22Rv1 (cell line): ENCODE results near the gene PLD4.
"Not testable (repeated sequence)": the region's sequence is repeated elsewhere in the genome, so short reads cannot be mapped to it uniquely, and the experiment has no call there.

Experiments
- H3K27ac ChIP-seq: fragments of 450-650 bp; 2 replicates; pipeline ENCODE4 v1.5.1; 2017
- ZFX ChIP-seq: fragments of 450-650 bp; IDR thresholded peaks from 2 replicates; pipeline ENCODE4 v1.6.1; 2017; ENCODE audit warnings: antibody characterized with exemption, borderline replicate concordance
- TF ChIP-seq, protein P1 (sequence below): fragments of 450-650 bp; IDR thresholded peaks from 2 replicates; pipeline ENCODE4 v1.5.1; 2017; ENCODE audit warnings: mild to moderate bottlenecking

PLD4 gene

DNA sequence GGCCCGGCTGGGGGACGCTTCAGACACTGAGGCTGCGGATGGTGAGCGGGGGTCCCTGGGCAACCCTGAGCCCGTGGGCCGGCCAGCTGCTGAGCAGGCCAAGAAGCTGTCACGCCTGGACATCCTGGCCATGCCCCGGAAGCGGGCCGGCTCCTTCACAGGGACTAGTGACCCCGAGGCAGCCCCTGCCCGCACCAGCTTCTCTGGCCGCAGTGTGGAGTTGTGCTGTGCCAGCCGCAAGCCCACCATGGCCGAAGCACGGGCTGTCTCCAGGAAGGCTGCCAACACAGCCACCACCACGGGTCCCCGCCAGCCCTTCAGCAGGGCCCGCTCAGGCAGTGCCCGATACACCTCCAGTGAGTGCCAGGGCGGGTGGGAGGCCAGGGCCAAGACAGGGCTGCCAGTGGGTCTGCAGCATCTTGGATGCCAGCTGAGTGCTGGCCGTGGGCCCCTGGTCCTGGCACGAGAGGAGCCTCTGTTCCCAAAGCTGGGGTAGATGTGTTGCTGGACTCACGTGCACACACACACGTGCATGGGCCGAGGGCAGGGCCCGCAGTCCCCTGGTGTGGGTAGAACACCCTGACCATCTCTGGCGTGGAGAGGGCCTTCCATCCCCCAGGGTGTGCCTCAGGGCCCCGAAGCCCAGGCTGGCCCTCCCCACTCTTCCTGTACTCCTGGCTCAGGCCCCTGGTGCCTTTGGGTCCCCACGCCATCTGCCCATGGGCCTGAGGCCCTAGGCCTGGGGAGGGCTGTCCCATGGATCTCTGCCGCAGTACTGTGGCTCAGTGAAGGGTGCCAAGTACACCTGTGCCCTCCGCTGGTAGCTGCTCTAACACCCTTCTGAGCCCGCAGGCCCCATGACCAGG is 36.8 kb upstream of the PLD4 start:
- H3K27ac ChIP-seq, result no peak overlapping the region
- no peak for TF ChIP-seq ZFX
- TF ChIP-seq, protein P1, sequence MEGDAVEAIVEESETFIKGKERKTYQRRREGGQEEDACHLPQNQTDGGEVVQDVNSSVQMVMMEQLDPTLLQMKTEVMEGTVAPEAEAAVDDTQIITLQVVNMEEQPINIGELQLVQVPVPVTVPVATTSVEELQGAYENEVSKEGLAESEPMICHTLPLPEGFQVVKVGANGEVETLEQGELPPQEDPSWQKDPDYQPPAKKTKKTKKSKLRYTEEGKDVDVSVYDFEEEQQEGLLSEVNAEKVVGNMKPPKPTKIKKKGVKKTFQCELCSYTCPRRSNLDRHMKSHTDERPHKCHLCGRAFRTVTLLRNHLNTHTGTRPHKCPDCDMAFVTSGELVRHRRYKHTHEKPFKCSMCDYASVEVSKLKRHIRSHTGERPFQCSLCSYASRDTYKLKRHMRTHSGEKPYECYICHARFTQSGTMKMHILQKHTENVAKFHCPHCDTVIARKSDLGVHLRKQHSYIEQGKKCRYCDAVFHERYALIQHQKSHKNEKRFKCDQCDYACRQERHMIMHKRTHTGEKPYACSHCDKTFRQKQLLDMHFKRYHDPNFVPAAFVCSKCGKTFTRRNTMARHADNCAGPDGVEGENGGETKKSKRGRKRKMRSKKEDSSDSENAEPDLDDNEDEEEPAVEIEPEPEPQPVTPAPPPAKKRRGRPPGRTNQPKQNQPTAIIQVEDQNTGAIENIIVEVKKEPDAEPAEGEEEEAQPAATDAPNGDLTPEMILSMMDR, result no peak

DNA sequence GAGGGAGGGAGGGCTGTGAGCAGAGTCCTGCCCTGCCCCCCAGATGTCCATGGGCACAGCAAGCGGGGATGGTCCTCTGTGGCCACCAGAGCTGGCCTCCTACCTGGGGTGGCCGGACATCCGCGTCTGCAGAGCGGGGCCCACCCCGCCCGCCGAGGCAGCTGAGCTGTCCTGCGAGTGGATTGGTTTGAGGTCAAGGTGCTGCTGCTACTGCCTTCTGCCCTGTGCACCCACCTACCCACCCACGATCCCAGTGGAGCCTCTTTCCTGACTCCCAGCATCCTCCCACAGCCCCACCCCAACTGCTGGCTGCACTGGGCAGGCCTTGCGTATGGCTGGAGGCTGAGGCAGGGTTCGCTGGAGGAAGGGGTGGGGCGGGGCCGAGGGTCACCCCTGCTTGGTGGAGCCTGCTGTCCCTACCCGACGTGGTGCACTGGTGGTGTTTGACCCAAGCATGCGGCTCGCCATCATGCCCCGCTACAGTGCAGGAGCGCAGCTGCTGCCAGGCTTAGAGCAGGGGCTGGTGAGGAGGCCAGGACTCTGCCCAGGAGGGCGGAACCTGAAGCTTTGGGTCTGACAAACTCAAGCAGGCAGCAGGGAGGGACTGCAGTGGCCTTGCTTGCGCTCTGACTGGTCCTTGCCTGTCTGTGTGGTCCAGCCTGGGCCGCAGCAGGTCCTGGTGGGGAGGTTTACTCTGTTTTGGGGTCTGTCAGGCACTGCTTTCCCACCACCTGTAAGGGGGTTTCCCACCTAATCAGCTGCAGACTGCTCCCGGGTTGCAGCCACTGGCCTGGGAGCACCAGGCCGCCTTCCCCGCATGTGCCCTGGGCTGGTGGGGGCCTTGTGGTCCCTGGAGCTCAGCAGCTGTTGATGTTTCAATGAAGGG is 35.9 kb upstream of the PLD4 start:
- no peak overlapping the region for H3K27ac ChIP-seq
- TF ChIP-seq ZFX, result no peak
- TF ChIP-seq, protein P1, result no peak

DNA sequence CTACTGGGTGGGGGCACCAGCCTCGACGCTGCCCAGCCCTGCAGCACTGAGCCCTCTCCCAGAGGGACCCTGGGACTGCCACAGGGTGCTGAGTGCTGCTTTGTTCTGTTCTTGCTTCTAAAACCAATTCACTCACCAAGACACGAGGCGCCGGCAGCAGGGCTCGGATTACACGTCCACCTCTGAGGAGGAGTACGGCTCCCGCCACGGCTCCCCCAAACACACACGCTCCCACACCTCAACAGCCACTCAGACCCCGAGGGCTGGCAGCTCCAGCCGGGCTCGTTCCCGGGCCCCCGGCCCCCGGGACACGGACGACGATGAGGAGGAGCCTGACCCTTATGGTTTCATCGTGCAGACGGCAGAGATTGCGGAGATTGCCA is 35.3 kb upstream of the PLD4 start:
- no peak for TF ChIP-seq ZFX
- TF ChIP-seq, protein P1, result no peak
- H3K27ac ChIP-seq, result no peak overlapping the region

DNA sequence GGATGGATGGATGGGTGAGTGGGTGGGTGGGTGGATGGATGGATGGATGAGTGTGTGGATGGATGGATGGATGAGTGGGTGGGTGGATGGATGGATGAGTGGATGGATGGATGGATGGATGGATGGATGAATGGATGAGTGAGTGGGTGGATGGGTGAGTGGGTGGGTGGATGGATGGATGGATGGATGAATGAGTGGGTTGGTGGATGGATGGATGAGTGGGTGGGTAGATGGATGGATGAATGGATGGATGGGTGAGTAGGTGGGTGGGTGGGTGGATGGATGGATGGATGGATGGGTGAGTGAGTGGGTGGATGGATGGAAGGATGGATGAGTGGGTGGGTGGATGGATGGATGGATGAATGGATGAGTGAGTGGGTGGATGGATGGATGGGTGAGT is 34.4 kb upstream of the PLD4 start:
- H3K27ac ChIP-seq, result not testable (repeated sequence)

DNA sequence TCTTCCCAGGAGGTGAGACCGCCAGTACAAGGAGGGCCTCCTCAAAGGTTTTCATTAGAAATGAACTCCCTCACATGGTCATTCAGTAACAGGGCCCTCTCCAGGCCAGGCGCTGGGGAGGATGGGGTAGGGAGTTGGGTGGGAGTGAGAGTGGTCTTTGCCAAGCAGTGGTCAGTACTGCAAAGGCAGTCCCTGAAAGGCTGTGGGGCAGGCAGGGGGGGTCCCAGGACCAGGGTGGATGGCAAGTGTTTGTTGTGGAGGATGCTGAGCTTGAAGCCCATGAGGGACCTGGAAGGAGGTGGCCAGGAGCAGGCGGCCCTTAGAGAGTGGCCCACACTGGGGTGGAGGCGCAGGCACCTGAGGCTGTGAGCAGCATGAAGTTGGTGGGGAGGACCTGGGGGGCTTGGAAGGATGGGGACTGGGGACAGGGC is 33.5 kb upstream of the PLD4 start:
- H3K27ac ChIP-seq, result no peak overlapping the region
- TF ChIP-seq ZFX, result no peak
- TF ChIP-seq, protein P1, result no peak

DNA sequence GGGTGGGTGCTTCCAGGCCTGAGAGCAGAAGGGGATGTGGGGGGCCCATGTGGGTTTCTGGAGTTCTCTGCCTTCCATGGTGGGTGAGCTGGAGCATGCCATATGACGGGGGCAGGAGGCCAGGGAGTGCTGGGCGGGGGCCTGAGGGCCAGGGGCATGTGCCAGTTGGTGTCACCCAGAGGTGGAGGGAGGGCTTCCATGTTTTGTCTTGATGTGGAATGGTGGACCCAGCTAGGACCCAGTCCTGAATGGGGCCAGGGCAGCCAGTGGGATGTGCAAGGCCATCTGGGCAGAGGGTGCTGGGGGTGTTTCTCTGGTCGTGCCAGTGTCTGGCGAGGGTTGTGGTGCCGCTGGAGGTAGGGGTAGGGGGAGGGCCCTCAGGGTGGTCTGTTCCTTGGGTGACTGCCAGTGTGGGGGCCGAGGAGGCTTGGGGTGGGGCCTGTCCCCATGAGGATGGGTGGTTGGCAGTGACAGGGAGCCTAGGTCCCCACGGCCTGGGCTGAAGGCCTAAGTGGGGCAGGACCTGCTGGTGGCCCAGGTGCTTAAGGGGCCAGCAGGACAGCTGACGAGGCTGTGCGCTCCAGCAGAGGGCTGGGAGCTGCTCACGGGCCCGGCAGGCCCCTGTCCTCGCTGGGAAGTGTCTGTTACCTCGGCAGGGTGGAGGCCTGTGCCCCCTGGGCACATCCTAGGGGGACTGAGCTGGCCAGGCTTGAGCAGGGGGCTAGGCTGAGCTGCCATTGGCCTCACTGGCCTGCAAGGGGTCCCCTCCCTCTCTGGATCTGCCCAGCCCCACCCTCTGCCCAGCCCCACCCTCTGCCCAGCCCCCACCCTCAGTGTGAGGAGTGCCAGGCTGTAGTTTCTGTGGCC is 32.8 kb upstream of the PLD4 start:
- H3K27ac ChIP-seq, result no peak overlapping the region
- TF ChIP-seq ZFX, result no peak
- TF ChIP-seq, protein P1, result no peak
